ENCODE data around the gene SMARCB1.

Gene SMARCB1

GRCh38 chr22:23828800-23829680, 42.3 kb downstream of the SMARCB1 start:
- POLR2A ChIA-PET, result no interaction called here
- 96% methylated on average over 5 of the region's 10 CpGs for WGBS (ENCODE audit: insufficient coverage)
- H3K27ac ChIP-seq (ENCODE audit: insufficient read depth in 1 of 2, low read depth in 1 of 2, low read length in 2 of 2, poor library complexity in 1 of 2, severe bottlenecking in 2 of 2), result no peak overlapping the region
- H3K36me3 ChIP-seq (ENCODE audit: control insufficient read depth in 4 of 4, insufficient read depth in 4 of 4, low read length in 3 of 4), result peaks cover 15 to 92% (median 67%) of the 10 kb centered on the region in 4 experiments
- H3K4me1 ChIP-seq (ENCODE audit: control extremely low read depth in 1 of 4, control insufficient read depth in 4 of 4, insufficient read depth in 4 of 4, low read length in 3 of 4), result no peaks in the 10 kb centered on the region
- no peak for DNase-seq
- no peak overlapping the region for H3K4me3 ChIP-seq (ENCODE audit: control insufficient read depth in 1 of 7, extremely low read depth in 1 of 7, insufficient read depth in 4 of 7, low read depth in 2 of 7, low read length in 6 of 7)
- H3K9me3 ChIP-seq (ENCODE audit: control extremely low read depth in 1 of 5, control insufficient read depth in 4 of 5, insufficient read depth in 2 of 5, low read depth in 1 of 5, low read length in 4 of 5), result no peaks in the 10 kb centered on the region
- CTCF ChIA-PET, result interaction anchor here (1.1 to 1.8 kb wide), 2 partner anchors 16 to 33 kb away, joined by 3 to 5 read pairs; no protein-coding TSS in a partner anchor
- H3K27me3 ChIP-seq (replicated peaks in 2 of 5; ENCODE audit: control insufficient read depth in 4 of 5, insufficient read depth in 5 of 5, low read length in 4 of 5), result no peaks in the 10 kb centered on the region

DNA sequence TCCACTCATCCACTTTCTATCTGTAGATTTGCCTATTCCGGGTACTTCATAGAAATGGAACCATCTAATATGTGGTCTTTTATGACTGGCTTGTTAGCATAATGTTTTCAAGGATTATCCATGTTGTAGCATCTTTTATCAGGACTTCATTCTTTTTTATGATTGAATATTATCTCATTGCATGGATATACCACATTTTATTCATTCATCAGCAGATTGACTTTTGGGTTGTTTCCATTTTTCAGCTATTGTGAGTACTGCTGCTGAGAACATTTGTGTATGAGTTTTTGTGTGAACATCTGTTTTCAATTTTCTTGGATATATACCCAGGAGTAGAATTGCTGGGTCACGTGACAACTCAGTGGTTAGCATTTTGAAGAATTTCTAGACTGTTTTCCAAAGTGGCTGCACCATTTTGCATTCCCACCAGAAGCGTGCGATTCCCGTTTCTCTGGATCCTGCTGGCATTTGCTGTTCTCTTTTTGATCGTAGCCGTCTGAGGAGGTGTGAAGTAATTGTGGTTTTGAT, 43.1 kb downstream of the SMARCB1 start:
- 96% methylated on average over 4 of the region's 7 CpGs for WGBS (ENCODE audit: insufficient coverage)
- H3K27ac ChIP-seq (ENCODE audit: insufficient read depth in 1 of 2, low read depth in 1 of 2, low read length in 2 of 2, poor library complexity in 1 of 2, severe bottlenecking in 2 of 2), result no peak overlapping the region
- peaks cover 10 to 90% (median 66%) of the 10 kb centered on the region in 4 experiments for H3K36me3 ChIP-seq (ENCODE audit: control insufficient read depth in 4 of 4, insufficient read depth in 4 of 4, low read length in 3 of 4)
- H3K27me3 ChIP-seq (replicated peaks in 2 of 5; ENCODE audit: control insufficient read depth in 4 of 5, insufficient read depth in 5 of 5, low read length in 4 of 5), result no peaks in the 10 kb centered on the region
- H3K4me3 ChIP-seq (ENCODE audit: control insufficient read depth in 1 of 7, extremely low read depth in 1 of 7, insufficient read depth in 4 of 7, low read depth in 2 of 7, low read length in 6 of 7), result no peak overlapping the region
- H3K9me3 ChIP-seq (ENCODE audit: control extremely low read depth in 1 of 5, control insufficient read depth in 4 of 5, insufficient read depth in 2 of 5, low read depth in 1 of 5, low read length in 4 of 5), result no peaks in the 10 kb centered on the region
- no peaks in the 10 kb centered on the region for H3K4me1 ChIP-seq (ENCODE audit: control extremely low read depth in 1 of 4, control insufficient read depth in 4 of 4, insufficient read depth in 4 of 4, low read length in 3 of 4)
- ChIA-PET CTCF (interaction anchor here (1.1 kb wide), 1 partner anchor 32 kb away, joined by 3 read pairs; no protein-coding TSS in a partner anchor), POLR2A (no interaction called here)
- DNase-seq, result no peak

DNA sequence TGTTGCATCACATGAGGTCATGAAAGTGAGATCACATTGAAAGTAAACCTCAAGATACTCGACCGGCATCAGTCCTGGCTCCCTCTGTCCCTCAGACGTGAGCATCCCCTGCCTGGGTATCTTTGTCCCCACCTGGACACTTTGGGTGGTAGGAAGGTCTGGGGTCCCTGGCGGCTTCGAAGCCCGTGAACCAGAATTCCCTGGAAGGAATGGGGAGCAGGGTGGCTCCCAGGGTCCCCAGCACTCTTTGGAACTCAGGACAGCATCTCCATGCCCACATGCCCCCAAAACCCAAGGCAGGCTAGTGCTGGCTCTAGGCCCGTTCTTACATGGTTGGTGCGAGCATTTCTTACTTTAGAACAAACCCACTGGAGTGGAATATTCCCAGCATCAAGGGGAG, 44.5 kb downstream of the SMARCB1 start:
- peaks cover 12 to 91% (median 68%) of the 10 kb centered on the region in 4 experiments for H3K36me3 ChIP-seq (ENCODE audit: control insufficient read depth in 4 of 4, insufficient read depth in 4 of 4, low read length in 3 of 4)
- H3K9me3 ChIP-seq (ENCODE audit: control extremely low read depth in 1 of 5, control insufficient read depth in 4 of 5, insufficient read depth in 2 of 5, low read depth in 1 of 5, low read length in 4 of 5), result no peaks in the 10 kb centered on the region
- H3K27ac ChIP-seq (ENCODE audit: insufficient read depth in 1 of 2, low read depth in 1 of 2, low read length in 2 of 2, poor library complexity in 1 of 2, severe bottlenecking in 2 of 2), result no peak overlapping the region
- WGBS (ENCODE audit: insufficient coverage), result 90% methylated on average over 4 of the region's 8 CpGs
- DNase-seq, result no peak
- H3K4me3 ChIP-seq (ENCODE audit: control insufficient read depth in 1 of 7, extremely low read depth in 1 of 7, insufficient read depth in 4 of 7, low read depth in 2 of 7, low read length in 6 of 7), result no peak overlapping the region
- ChIA-PET POLR2A (interaction anchor here (2.3 kb wide), 1 partner anchor 14 kb away, joined by 12 read pairs; no protein-coding TSS in a partner anchor), CTCF (interaction anchor here (0.7 to 2.5 kb wide), 3 partner anchors 14 to 62 kb away, joined by 3 to 8 read pairs (median 4); no protein-coding TSS in a partner anchor)
- no peaks in the 10 kb centered on the region for H3K4me1 ChIP-seq (ENCODE audit: control extremely low read depth in 1 of 4, control insufficient read depth in 4 of 4, insufficient read depth in 4 of 4, low read length in 3 of 4)
- no peaks in the 10 kb centered on the region for H3K27me3 ChIP-seq (replicated peaks in 2 of 5; ENCODE audit: control insufficient read depth in 4 of 5, insufficient read depth in 5 of 5, low read length in 4 of 5)

DNA sequence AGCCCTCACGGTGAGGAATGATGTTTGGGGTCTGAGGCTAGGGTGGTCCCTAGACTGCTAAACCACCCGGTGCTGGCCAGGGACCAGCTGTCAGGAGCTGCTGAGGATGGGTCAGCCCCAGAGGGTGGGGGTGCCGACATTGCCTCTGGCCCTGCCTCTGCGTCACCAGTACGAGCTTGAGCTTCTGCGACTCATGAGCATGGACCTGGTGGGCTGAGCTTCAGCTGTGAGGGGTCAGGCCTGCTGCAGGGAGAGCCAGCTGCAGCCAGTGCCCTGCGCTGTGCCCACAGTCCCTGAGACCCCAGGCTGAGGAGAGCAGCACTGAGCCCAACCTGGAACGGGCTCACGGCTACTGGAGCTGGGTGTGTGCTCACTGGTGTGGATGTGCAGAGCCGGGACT, 45.0 kb downstream of the SMARCB1 start:
- no peaks in the 10 kb centered on the region for H3K9me3 ChIP-seq (ENCODE audit: control extremely low read depth in 1 of 5, control insufficient read depth in 4 of 5, insufficient read depth in 2 of 5, low read depth in 1 of 5, low read length in 4 of 5)
- ChIA-PET POLR2A (interaction anchor here (2.3 kb wide), 1 partner anchor 13 kb away, joined by 12 read pairs; no protein-coding TSS in a partner anchor), CTCF (interaction anchor here (0.7 to 2.5 kb wide), 4 partner anchors 14 to 62 kb away, joined by 3 to 8 read pairs (median 4); no protein-coding TSS in a partner anchor)
- WGBS (ENCODE audit: insufficient coverage), result 100% methylated on average over 10 of the region's 10 CpGs
- no peak overlapping the region for H3K27ac ChIP-seq (ENCODE audit: insufficient read depth in 1 of 2, low read depth in 1 of 2, low read length in 2 of 2, poor library complexity in 1 of 2, severe bottlenecking in 2 of 2)
- no peak overlapping the region for H3K4me3 ChIP-seq (ENCODE audit: control insufficient read depth in 1 of 7, extremely low read depth in 1 of 7, insufficient read depth in 4 of 7, low read depth in 2 of 7, low read length in 6 of 7)
- H3K4me1 ChIP-seq (ENCODE audit: control extremely low read depth in 1 of 4, control insufficient read depth in 4 of 4, insufficient read depth in 4 of 4, low read length in 3 of 4), result no peaks in the 10 kb centered on the region
- no peaks in the 10 kb centered on the region for H3K27me3 ChIP-seq (replicated peaks in 2 of 5; ENCODE audit: control insufficient read depth in 4 of 5, insufficient read depth in 5 of 5, low read length in 4 of 5)
- H3K36me3 ChIP-seq (ENCODE audit: control insufficient read depth in 4 of 4, insufficient read depth in 4 of 4, low read length in 3 of 4), result peaks cover 12 to 88% (median 68%) of the 10 kb centered on the region in 4 experiments
- DNase-seq, result no peak

DNA sequence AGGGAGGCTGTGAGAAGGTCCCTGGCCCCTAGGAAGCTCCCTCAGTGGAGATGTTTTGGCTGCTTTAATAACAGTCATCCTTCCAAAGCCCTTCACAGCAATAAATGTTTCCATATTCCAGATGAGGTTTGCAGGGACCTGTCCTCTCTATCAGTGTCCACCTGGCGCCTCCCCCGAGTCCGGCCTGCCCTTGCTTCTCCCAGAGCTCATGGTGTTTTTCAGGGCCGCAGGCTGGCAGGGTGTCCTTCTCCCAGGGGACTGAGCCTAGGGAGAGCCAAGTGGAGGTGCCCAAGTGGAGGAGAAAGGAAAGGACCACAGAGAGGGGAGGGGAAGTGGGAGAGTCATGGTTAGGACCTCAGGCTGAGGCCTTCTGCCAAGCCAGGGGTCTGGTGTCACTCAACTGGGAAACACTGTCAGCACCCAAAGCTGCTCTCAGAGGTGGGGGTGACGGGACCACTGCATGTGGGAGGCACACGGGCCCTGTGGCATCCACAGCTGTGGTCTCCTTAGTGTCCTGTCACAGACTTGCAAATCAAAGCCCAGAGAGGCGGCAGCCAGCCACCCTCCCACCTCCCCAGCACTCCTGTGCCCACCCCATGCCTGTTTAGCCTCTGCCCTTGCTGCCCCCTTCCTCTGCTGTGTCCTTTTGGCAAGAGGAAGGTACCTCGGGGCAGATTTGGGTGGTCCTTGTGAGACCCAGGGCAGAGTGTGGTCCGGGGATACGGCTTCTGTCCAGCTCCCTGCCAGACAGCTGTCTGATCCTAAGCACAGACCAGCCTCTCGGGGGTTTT, 45.7 kb downstream of the SMARCB1 start:
- CTCF ChIA-PET, result interaction anchor here (0.7 to 2.5 kb wide), 3 partner anchors 13 to 20 kb away, joined by 3 to 8 read pairs (median 4); no protein-coding TSS in a partner anchor
- 84% methylated on average over 9 of the region's 11 CpGs for WGBS (ENCODE audit: insufficient coverage)
- no peak for DNase-seq
- POLR2A ChIA-PET, result interaction anchor here (2.3 kb wide), 1 partner anchor 13 kb away, joined by 12 read pairs; no protein-coding TSS in a partner anchor
- Histone ChIP-seq H3K36me3 (ENCODE audit: control insufficient read depth in 4 of 4, insufficient read depth in 4 of 4, low read length in 3 of 4) (peaks cover 12 to 81% (median 65%) of the 10 kb centered on the region in 4 experiments), H3K27me3 (replicated peaks in 2 of 5; ENCODE audit: control insufficient read depth in 4 of 5, insufficient read depth in 5 of 5, low read length in 4 of 5) (no peaks in the 10 kb centered on the region), H3K27ac (ENCODE audit: insufficient read depth in 1 of 2, low read depth in 1 of 2, low read length in 2 of 2, poor library complexity in 1 of 2, severe bottlenecking in 2 of 2) (no peak overlapping the region), H3K4me3 (ENCODE audit: control insufficient read depth in 1 of 7, extremely low read depth in 1 of 7, insufficient read depth in 4 of 7, low read depth in 2 of 7, low read length in 6 of 7) (no peak overlapping the region), H3K4me1 (ENCODE audit: control extremely low read depth in 1 of 4, control insufficient read depth in 4 of 4, insufficient read depth in 4 of 4, low read length in 3 of 4) (peaks cover 0 to 6% (median 4%) of the 10 kb centered on the region in 4 experiments), H3K9me3 (ENCODE audit: control extremely low read depth in 1 of 5, control insufficient read depth in 4 of 5, insufficient read depth in 2 of 5, low read depth in 1 of 5, low read length in 4 of 5) (no peaks in the 10 kb centered on the region)

- H3K4me3 ChIP-seq (ENCODE audit: control insufficient read depth in 1 of 7, extremely low read depth in 1 of 7, insufficient read depth in 4 of 7, low read depth in 2 of 7, low read length in 6 of 7), result no peak overlapping the region
- WGBS (ENCODE audit: insufficient coverage), result 89% methylated on average over 16 of the region's 16 CpGs
- ChIA-PET POLR2A (interaction anchor here (0.7 to 2.3 kb wide), 2 partner anchors 10 to 12 kb away, joined by 6 to 12 read pairs; no protein-coding TSS in a partner anchor), CTCF (interaction anchor here (2.5 kb wide), 1 partner anchor 13 kb away, joined by 8 read pairs; no protein-coding TSS in a partner anchor)
- no peaks in the 10 kb centered on the region for H3K27me3 ChIP-seq (replicated peaks in 2 of 5; ENCODE audit: control insufficient read depth in 4 of 5, insufficient read depth in 5 of 5, low read length in 4 of 5)
- H3K27ac ChIP-seq (ENCODE audit: insufficient read depth in 1 of 2, low read depth in 1 of 2, low read length in 2 of 2, poor library complexity in 1 of 2, severe bottlenecking in 2 of 2), result peak overlapping the region in 1 of 2 experiments; percentile 54
- DNase-seq, result no peak
- peaks cover 8 to 81% (median 61%) of the 10 kb centered on the region in 4 experiments for H3K36me3 ChIP-seq (ENCODE audit: control insufficient read depth in 4 of 4, insufficient read depth in 4 of 4, low read length in 3 of 4)
- H3K4me1 ChIP-seq (ENCODE audit: control extremely low read depth in 1 of 4, control insufficient read depth in 4 of 4, insufficient read depth in 4 of 4, low read length in 3 of 4), result peaks cover 2 to 14% (median 12%) of the 10 kb centered on the region in 4 experiments
- H3K9me3 ChIP-seq (ENCODE audit: control extremely low read depth in 1 of 5, control insufficient read depth in 4 of 5, insufficient read depth in 2 of 5, low read depth in 1 of 5, low read length in 4 of 5), result no peaks in the 10 kb centered on the region
Observed at GRCh38 chr22:23833017-23833751, 46.4 kb downstream of the SMARCB1 start.

All from common myeloid progenitor, CD34-positive (primary cell).